DND-41 (cell line): ENCODE data around the gene ALKAL2.

Experiments
- ATAC-seq: fragments of 200-7000 bp; cut with Tn5 transposase; 3 replicates; pipeline ENCODE4 v1.9.1; 2021; ENCODE audit warnings: low read depth; ENCODE audit not compliant: insufficient read depth
- DNase-seq: peaks from one replicate; pipeline ENCODE4 v3.0.0-alpha.2; 2020
- H2AFZ ChIP-seq: 2 replicates; pipeline ENCODE4 v1.6.0; 2012; ENCODE audit warnings: low read depth, low read length
- H3K27ac ChIP-seq: 2 replicates; pipeline ENCODE4 v1.5.1; 2012; ENCODE audit warnings: low read length, inconsistent platforms
- H3K27me3 ChIP-seq: fragments of 200-600 bp; sonication (generic); 2 replicates; pipeline ENCODE4 v1.6.0; 2012; ENCODE audit warnings: low read length, mild to moderate bottlenecking, inconsistent platforms; ENCODE audit not compliant: insufficient read depth, poor library complexity
- H3K36me3 ChIP-seq: 2 replicates; pipeline ENCODE4 v1.5.1; 2012; ENCODE audit warnings: low read length, inconsistent platforms; ENCODE audit not compliant: insufficient read depth
- H3K4me1 ChIP-seq: 2 replicates; pipeline ENCODE4 v1.5.1; 2012; ENCODE audit warnings: mild to moderate bottlenecking, low read length; ENCODE audit not compliant: insufficient read depth
- H3K4me2 ChIP-seq: 2 replicates; pipeline ENCODE4 v1.6.0; 2012; ENCODE audit warnings: mild to moderate bottlenecking, moderate library complexity, low read length, inconsistent platforms; ENCODE audit not compliant: insufficient read depth
- H3K4me3 ChIP-seq, 2 experiments: fragments of 200-600 bp in 1 of 2; shearing (Covaris generic) in 1 of 2; 2 replicates each; pipeline ENCODE4 v1.5.1; 2012 to 2016; ENCODE audit warnings: inconsistent platforms in 2 of 2, low read length in 2 of 2, mild to moderate bottlenecking in 2 of 2, low read depth in 1 of 2, moderate library complexity in 1 of 2
- H3K79me2 ChIP-seq: 2 replicates; pipeline ENCODE4 v1.6.0; 2012; ENCODE audit warnings: low read length, inconsistent platforms; ENCODE audit not compliant: insufficient read depth
- H3K9ac ChIP-seq: 2 replicates; pipeline ENCODE4 v1.6.0; 2012; ENCODE audit warnings: low read depth, mild to moderate bottlenecking, inconsistent platforms, low read length, moderate library complexity
- H3K9me3 ChIP-seq: 2 replicates; pipeline ENCODE4 v1.5.1; 2012; ENCODE audit warnings: low read length, moderate library complexity, mild to moderate bottlenecking, inconsistent platforms; ENCODE audit not compliant: insufficient read depth, severe bottlenecking
- H4K20me1 ChIP-seq: 2 replicates; pipeline ENCODE4 v1.6.0; 2012; ENCODE audit warnings: low read length; ENCODE audit not compliant: insufficient read depth
- CTCF ChIP-seq: IDR thresholded peaks from 2 replicates; pipeline ENCODE4 v1.5.1; 2012; ENCODE audit warnings: borderline replicate concordance, low read length, moderate library complexity, mild to moderate bottlenecking; ENCODE audit not compliant: poor library complexity, severe bottlenecking; ENCODE audit errors: extremely low read depth
- EZH2 ChIP-seq: IDR thresholded peaks from 3 replicates; pipeline ENCODE4 v1.6.1; 2012; ENCODE audit warnings: borderline replicate concordance, low read depth, mild to moderate bottlenecking, moderate library complexity, low read length, inconsistent platforms; ENCODE audit not compliant: severe bottlenecking

ALKAL2 gene

GRCh38 chr2:246489-247144 lies 41.3 kb downstream of the ALKAL2 start:
- no peak overlapping the region for H3K27ac ChIP-seq
- H3K4me1 ChIP-seq = no peaks in the 10 kb centered on the region
- H3K36me3 ChIP-seq = peaks cover 23% of the 10 kb centered on the region
- no peak overlapping the region for H3K4me2 ChIP-seq
- H3K4me3 ChIP-seq = no peak overlapping the region
- no peak overlapping the region for H3K9ac ChIP-seq
- TF ChIP-seq EZH2 (no peak), CTCF (peak; percentile 69)
- peak; percentile 59 for DNase-seq
- no peaks in the 10 kb centered on the region for H4K20me1 ChIP-seq
- H3K27me3 ChIP-seq = no peaks in the 10 kb centered on the region
- no peaks in the 10 kb centered on the region for H3K79me2 ChIP-seq
- no peak overlapping the region for H2AFZ ChIP-seq
- ATAC-seq = peak; percentile 84
- H3K9me3 ChIP-seq = peaks cover 8% of the 10 kb centered on the region

GRCh38 chr2:244547-244946 lies 43.3 kb downstream of the ALKAL2 start:
- Histone ChIP-seq H3K79me2 (no peaks in the 10 kb centered on the region), H3K4me1 (no peaks in the 10 kb centered on the region), H3K9ac (no peak overlapping the region), H3K27me3 (no peaks in the 10 kb centered on the region), H3K36me3 (peaks cover 23% of the 10 kb centered on the region), H3K4me3 (no peak overlapping the region), H3K4me2 (no peak overlapping the region), H2AFZ (no peak overlapping the region), H4K20me1 (no peaks in the 10 kb centered on the region), H3K27ac (no peak overlapping the region), H3K9me3 (peaks cover 8% of the 10 kb centered on the region)
- no peak for ATAC-seq
- no peak for TF ChIP-seq EZH2
- no peak for TF ChIP-seq CTCF
- no peak for DNase-seq

GRCh38 chr2:238869-239268 lies 49.0 kb downstream of the ALKAL2 start:
- H3K36me3 ChIP-seq = peaks cover 14% of the 10 kb centered on the region; the same call in 1 of the 2 replicates
- DNase-seq = no peak
- H3K4me2 ChIP-seq = no peak overlapping the region
- no peaks in the 10 kb centered on the region for H3K79me2 ChIP-seq
- TF ChIP-seq CTCF (no peak), EZH2 (no peak)
- no peak overlapping the region for H3K9ac ChIP-seq
- H3K4me1 ChIP-seq = no peaks in the 10 kb centered on the region
- H3K27me3 ChIP-seq = no peaks in the 10 kb centered on the region
- peaks cover 8% of the 10 kb centered on the region for H3K9me3 ChIP-seq
- H3K27ac ChIP-seq = no peak overlapping the region
- ATAC-seq = no peak
- H3K4me3 ChIP-seq = no peak overlapping the region
- H4K20me1 ChIP-seq = no peaks in the 10 kb centered on the region
- H2AFZ ChIP-seq = no peak overlapping the region

GRCh38 chr2:238431-238830 lies 49.5 kb downstream of the ALKAL2 start:
- Histone ChIP-seq H2AFZ (no peak overlapping the region), H3K9ac (no peak overlapping the region), H3K4me3 (no peak overlapping the region), H3K4me1 (no peaks in the 10 kb centered on the region), H3K79me2 (no peaks in the 10 kb centered on the region), H3K36me3 (peaks cover 10% of the 10 kb centered on the region; the same call in 1 of the 2 replicates), H3K4me2 (no peak overlapping the region), H3K27me3 (no peaks in the 10 kb centered on the region), H4K20me1 (no peaks in the 10 kb centered on the region), H3K9me3 (peaks cover 8% of the 10 kb centered on the region), H3K27ac (no peak overlapping the region)
- DNase-seq (no peak), ATAC-seq (no peak)
- TF ChIP-seq EZH2 (no peak), CTCF (no peak)
